M059J (cell line): Measurements from ENCODE around the gene TRAK2. TPM values are rescaled to one million over a fixed set of nuclear protein-coding genes. Genes with fewer than 3 reads are reported as not detected.
"Not testable (repeated sequence)": the region's sequence is repeated elsewhere in the genome, so short reads cannot be mapped to it uniquely, and the experiment has no call there.

ENCODE experiments used
- DNase-seq: peaks from one replicate; pipeline ENCODE4 v3.0.0-alpha.2; 2012; ENCODE audit warnings: low read depth
- total RNA-seq: library from RNA; depleted of rRNA; stranded (reverse); fragments of >200 nt; shearing (Covaris generic); gene quantifications from 2 replicates; pipeline ENCODE4 v1.2.3, GENCODE V29; 2014

The TRAK2 gene
- total RNA-seq, 1 experiment from 2014 or later: 22.9 TPM

DNA sequence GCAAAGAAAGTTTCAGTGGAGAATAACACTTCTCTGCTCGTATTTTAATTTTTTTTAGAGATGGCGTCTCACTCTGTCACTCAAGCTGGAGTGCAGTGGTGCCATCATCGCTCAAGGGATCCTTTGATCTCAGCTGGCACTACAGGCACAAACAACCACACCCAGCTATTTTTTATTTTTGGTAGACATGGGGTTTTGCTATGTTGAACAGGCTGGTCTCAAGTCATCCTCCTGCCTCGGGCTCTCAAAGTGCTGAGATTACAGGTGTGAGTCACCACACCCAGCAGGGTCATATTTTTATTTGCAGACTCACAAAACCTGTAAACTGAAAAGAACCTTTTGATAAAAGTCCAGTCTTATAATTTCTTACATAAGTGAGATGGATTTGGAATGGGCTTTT lies 2.6 kb downstream of the TRAK2 start:
- peak; percentile 51 for DNase-seq

DNA sequence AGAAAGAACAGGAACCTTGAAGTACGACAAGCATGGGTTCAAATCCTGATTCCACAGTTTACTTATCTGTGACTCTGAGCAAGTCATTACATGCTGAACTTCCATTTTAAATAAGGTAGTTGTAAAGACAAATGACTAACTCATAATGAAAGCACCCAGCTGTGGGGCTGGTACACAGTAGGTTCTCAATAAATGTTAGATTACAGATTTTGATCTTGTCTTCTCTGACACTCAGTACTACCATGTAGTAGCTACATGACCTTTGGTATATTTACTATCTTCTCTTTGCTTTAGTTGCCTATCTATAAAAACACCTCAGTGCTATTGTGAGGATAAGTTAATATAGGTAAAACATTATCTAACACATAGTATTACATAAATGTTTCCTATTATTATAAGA lies 3.2 kb downstream of the TRAK2 start:
- no peak for DNase-seq

DNA sequence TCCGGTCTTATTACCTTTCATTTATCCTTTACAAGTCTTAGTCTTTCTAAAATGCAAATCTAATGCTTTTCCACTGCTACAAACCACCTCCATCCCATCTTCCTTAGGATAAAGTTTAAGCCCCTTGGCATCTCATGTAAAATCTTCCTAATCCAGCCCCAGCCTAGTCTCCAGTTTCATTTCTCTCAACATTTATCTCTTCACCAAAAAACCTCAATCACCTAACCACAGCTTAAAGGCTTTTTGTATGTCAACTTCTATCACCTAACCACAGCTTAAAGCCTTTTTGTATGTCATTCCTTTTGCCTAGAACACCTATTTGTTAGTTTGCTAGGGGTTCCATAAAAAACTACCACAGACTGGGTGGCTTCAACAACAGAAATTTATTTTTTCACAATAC lies 4.2 kb downstream of the TRAK2 start:
- DNase-seq: no peak

DNA sequence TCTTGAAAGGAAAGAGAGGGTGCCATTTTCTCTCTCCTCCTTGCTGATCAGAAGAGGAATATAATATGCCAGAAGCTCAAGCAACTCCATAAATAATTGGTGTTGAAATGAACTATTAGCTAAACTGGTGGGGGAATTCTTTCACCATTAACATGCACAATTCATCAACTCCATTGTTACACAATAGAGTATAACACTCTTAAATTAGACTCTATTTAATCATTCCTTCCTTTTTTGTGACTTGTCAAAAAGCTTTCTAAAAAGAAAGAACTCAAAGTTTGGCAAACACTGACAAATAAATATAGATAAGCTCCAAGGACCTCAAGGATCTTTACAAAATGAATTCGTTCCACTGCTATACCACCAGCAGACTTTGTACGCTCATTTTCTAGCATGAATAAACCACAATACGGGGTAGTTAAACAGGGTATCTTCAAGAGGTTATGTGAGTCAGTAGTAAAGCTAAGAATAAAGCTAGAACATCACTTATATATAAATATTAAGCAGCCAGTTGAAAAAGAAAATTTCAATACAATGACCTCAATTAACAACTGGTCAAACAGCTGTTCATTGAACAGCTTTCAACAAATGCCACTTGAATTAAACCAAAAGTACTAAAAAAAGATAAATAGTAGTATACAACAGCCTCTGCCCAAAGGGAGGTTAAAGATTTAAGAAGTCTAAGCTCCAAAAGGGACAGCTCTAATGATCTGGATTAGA lies 6.4 kb downstream of the TRAK2 start:
- DNase-seq: no peak

DNA sequence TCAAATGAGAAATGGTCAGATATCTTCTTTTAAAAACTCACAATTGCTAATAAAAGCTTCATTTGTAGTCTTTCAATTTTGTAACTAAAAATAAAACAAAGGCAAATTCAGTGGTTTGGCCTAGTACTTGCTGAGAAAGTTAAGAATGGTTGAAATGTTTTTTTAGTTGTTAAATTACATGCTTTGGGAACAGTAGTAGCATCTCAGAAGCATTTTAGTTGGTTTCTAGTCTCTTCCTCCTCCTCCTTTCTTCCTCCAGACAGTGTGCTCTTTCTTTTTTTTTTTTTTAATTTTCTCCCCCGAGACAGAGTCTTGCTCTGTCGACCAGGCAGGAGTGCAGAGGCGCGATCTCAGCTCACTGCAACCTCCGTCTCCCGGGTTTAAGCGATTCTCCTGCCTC lies 9.8 kb downstream of the TRAK2 start:
- DNase-seq: no peak

DNA sequence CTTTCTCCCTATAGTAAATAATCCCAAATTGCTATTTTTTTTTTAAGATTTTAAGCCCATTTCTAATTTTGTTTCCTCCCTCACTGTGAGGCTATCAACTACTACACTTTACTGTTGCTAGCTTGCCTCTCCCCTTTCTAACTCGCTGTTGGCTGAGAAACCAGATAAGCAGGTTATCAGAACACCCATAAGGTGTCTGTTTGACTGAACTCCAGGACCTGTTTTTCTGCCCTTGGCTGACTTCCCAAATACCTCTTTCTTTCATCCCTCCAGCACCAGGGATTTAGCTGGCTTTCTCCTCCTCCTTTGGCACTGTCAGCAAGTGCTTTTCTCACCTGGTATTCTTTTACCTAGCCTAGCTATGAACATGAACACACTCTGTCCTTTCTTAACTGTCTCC lies 11.1 kb downstream of the TRAK2 start:
- no peak for DNase-seq

DNA sequence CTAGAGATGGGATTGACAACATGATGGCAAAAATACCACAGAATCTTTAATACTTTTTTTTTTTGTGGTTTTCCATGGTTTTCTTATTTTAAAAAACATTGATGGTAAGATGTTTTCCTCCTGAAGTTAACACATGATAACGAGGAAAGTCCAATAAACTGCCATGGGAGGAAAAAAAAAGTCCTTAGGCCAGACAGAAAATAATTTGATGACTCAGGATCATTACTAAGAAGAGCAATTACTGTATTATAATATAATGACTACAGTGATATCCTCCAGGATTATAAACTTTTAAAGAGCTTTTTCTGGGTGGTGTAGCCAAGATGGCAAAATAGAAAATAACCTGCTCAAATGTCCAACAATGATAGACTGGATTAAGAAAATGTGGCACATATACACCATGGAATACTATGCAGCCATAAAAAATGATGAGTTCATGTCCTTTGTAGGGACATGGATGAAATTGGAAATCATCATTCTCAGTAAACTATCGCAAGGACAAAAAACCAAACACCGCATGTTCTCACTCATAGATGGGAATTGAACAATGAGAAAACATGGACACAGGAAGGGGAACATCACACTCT lies 11.8 kb downstream of the TRAK2 start:
- not testable (repeated sequence) for DNase-seq

DNA sequence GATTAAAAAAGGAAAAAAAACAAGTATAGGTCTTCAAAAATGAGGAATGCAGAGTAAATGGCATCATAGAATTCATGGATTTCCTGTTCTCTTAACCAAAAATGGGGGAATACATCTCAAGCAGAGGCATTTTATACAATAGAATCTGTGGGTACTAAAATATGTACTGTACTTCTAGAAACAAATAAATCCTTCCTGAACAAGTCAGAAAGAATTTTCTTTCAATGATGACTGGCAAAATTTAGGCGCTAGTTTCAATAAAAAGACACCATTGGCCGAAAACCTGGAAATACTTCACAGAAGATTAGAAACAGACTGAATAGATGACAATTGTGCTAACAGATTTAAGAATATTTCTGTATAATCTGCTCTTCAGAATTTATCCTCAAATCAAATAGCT lies 15.1 kb downstream of the TRAK2 start:
- no peak for DNase-seq

DNA sequence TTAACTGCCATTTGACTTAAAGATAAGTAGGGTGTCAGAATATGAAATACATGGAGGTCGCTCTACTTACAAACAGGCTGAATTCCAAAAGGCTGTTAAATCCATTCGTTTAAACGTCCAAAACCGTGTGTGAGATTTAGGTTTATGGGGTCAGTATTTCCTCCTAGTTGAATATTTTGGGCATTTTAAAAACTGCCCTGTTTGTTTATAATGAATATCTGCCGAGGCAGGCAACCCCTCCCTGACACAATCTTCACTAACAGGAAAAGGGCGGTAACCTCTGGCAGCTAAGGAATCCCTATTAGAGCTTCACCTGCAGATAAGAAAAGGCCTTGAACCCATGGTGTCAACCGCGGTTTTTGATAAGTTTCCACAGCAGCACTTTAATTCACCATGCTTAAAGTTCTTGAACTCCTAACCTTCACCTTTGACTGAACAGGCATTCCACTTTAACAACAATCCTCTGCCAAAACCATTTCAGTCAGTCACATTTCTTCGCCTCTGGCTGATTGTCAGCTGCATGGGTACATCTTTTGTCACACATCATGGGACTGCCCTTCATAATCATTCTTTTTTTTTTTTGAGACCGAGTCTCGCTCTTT lies 17.8 kb downstream of the TRAK2 start:
- no peak for DNase-seq

DNA sequence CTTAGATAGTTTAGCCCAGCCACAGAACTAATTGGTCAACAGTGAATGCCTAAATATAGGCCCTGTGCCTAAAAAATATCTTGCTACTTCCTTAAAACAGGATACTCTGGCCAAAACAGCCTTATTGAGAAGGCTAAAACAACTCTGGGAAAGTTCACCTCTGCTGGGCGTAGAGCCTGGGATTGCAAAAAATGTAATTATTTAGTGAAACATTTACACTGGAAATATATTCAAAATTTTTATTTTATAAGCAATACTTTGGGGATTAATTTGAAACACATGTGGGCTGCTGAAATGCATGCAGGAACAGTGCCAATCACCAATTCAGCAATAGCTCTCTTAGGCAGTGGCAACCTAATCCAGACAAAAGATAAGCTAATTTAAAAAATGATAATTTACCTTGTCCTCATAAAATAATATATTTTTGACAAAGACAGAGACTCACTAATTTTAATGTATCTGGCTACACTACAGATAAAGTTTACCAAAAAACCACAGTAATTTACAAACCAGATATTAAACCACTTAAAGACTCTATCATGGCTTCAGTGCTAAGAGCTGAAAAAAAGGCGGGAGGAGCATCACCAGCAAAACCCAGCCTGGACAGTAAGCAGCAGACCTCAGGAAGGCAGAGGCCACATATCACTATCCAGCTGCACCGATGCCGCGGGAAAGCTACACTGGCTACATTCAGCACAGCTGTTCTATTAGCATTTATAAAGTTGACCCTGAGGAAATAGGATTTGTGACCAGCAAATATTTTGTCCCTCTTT lies 18.5 kb downstream of the TRAK2 start:
- peak; percentile 39 for DNase-seq

DNA sequence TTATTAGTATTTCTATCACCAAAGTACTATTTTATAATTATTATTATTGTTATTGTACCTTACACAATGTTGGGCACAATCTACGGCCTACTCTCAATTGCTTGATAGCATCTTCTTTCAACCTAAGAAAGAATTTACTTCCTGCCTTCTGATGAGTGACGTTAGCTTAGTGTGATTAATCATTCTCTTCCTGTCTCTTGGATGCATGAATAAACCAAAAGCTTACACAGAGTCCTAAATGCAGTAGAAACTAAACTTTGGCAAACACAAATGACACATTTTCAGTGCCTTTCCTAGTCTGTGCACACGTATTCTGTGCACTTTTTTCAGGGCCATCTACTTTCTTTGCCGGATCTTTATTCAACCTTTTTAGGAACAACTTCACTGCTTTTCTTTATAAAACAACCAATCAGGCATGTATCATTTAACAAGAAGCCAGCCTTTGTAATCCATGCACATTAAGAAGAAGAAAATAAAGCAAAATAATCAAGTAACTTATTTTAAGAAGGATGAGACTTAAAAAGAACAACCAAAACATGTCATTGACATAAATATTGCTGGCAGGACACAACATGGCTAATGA lies 19.1 kb downstream of the TRAK2 start:
- peak; percentile 86 for DNase-seq

DNA sequence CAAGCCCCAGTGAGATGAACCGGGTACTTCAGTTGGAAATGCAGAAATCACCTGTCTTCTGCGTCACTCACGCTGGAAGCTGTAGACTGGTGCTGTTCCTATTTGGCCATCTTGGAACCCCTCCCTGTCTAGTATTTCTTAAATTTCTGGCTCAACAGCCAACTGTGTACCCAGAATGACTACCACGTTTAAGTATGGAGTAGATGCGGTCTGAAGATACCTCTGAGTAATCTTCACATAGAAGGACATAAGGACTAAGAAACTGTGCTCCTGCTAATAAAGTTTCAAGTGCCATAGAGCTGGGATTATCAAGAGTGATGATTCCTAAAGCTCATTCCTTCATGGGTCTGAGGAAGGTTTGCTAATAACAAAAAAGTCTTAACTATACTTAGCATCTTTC lies 20.4 kb downstream of the TRAK2 start:
- no peak for DNase-seq

DNA sequence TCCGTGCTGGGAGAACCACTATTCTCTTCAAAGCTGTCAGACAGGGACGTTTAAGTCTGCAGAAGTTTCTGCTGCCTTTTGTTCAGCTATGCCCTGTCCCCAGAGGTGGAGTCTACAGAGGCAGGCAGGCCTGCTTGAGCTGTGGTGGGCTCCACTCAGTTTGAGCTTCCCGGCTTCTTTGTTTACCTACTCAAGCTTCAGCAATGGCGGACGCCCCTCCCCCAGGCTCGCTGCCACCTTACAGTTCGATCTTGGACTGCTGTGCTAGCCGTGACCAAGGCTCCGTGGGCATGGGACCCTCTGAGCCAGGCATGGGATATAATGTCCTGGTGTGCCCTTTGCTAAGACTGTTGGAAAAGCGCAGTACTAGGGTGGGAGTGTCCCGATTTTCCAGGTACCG lies 20.9 kb downstream of the TRAK2 start:
- not testable (repeated sequence) for DNase-seq

DNA sequence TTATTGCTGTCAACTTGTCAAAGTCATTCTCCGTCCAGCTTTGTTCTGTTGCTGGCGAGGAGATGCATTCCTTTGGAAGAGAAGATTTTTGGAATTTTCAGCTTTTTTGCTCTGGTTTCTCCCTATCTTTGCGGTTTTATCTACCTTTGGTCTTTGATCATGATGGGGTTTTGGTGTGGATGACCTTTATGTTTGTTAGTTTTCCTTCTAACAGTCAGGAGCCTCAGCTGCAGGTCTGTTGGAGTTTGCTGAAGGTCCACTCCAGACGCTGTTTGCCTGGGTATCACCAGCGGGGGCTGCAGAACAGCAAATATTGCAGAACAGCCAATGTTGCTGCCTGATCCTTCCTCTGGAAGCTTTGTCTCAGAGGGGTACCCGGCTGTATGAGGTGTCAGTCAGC lies 21.4 kb downstream of the TRAK2 start:
- not testable (repeated sequence) for DNase-seq

DNA sequence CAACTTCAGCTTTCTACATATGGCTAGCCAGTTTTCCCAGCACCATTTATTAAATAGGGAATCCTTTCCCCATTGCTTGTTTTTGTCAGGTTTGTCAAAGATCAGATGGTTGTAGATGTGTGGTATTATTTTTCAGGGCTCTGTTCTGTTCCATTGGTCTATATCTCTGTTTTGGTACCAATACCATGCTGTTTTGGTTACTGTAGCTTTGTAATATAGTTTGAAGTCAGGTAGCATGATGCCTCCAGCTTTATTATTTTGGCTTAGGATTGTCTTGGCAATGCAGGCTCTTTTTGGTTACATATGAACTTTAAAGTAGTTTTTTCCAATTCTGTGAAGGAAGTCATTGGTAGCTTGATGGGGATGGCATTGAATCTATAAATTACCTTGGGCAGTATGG lies 22.9 kb downstream of the TRAK2 start:
- not testable (repeated sequence) for DNase-seq

DNA sequence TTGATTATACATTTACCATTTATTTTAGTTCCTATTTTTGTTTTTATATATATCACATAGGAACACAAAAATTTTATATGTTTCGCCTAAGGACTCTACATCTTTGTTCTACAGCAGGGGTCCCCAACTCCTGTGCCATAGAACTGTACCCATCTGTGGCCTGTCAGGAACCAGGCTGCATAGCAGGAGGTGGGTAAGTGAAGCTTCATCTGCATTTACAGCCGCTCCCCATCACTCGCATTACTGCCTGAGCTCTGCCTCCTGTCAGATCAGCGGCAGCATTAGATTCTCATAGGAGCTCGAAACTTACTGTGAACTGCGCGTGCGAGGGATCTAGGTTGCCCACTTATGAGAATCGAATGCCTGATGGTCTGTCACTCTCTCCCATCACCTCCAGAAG lies 25.3 kb downstream of the TRAK2 start:
- no peak for DNase-seq

DNA sequence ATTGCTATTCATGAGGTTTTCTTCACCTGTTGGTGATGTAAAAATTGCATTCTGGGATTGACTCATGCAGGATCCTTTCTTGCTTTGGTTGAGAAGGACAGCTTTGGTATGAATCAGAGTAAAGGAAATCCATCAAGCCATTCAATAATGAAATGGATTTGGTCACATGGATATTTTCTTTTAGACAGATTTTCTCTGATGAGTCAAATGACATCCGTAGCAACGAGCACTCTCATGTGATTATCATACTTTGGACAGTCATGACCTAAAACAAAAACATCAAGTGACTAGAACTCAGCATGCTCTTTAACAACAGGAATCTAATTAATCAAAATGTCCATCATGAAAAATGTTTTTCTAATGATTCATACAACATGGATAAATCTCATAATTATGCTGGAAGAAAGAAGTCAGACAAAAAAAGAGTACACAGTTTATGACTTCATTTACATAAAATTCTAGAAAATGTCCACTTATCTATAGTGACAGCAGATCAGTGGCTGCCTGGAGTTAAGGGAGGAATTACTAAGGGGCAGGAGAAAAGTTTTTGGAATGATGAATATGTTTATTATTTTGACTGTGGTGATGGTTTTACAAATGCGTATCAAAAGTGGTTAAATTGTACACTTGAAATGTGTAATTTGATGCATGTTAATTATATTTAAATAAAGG lies 30.7 kb downstream of the TRAK2 start:
- peak; percentile 74 for DNase-seq

DNA sequence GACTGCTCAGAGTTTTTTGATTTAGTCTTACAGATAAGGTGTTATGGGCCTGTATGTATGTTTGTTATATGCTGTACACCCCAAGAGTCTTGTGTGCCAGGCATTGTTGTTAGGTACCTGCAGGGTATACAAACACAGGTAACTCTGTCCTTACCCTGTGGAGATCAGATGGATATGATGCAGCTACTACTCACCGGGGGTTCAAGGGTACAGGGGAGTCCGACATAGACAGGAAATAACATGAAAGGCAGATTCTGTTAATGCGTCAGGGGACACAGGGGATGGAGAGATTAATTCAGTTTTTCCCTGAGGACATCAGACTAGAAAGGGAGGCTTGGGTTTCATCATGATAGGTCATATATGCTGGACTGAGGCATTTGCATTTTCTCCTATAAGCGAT lies 31.3 kb downstream of the TRAK2 start:
- no peak for DNase-seq

DNA sequence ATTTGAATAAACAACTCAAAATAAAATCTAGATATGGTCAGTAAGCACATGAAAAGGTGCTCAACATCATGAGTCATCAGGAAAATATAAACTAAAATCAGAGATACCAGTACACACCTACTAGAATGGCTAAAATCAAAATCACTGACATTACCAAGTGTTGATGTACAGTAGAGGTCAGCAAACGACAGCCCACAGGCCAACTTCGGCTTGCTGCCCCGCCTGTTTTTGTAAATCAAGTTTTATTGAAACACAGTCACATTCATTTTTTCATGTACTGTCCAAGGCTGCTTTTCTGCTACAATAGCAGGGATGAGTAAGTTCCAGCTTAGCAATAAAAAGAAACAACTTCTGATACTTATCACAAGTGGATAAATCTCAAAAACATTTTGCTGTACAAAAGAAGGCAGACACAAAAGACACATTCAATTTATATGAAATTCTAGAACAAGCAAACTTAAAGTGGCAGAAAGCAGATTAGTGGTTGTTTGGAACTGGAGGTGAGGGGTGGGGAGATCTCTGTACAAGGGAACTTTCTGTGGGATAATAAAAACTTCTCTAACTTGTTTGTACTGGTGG lies 32.1 kb downstream of the TRAK2 start:
- DNase-seq: peak; percentile 61

DNA sequence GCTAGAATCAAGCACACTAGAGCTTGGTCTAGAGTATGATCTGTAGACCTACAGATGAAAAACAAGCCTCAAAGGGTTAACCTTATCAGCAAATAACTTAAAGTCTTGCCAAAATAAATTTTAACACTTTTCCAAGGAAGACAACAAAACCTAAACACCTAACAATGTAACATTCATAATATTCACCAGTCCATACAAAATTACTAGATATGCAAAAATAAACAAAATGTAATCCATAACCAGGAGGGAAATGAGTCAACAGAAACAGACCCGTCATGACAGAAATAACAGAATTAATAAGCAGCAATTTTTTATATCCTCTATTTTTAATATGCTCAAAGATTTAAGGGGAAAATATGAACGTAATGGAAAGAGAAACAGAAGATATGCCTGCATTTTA lies 36.1 kb downstream of the TRAK2 start:
- DNase-seq: no peak
